HL-60 (cell line): ENCODE measurements around the gene SUCNR1.

Experiments
- GABPA ChIP-seq: IDR thresholded peaks from 2 replicates; pipeline ENCODE4 v1.6.1; 2012; ENCODE audit warnings: low read depth
- POLR2AphosphoS5 ChIP-seq: IDR thresholded peaks from 2 replicates; pipeline ENCODE4 v1.6.1; 2012; ENCODE audit warnings: low read depth
- SPI1 ChIP-seq: IDR thresholded peaks from 2 replicates; pipeline ENCODE4 v1.6.1; 2012; ENCODE audit warnings: low read depth, mild to moderate bottlenecking, borderline replicate concordance
- TF ChIP-seq, protein P1 (sequence below): IDR thresholded peaks from one replicate; pipeline ENCODE4 v1.5.1; 2011; ENCODE audit warnings: low read length, control low read depth, inconsistent platforms; ENCODE audit not compliant: insufficient read depth

- TF ChIP-seq, protein P1, sequence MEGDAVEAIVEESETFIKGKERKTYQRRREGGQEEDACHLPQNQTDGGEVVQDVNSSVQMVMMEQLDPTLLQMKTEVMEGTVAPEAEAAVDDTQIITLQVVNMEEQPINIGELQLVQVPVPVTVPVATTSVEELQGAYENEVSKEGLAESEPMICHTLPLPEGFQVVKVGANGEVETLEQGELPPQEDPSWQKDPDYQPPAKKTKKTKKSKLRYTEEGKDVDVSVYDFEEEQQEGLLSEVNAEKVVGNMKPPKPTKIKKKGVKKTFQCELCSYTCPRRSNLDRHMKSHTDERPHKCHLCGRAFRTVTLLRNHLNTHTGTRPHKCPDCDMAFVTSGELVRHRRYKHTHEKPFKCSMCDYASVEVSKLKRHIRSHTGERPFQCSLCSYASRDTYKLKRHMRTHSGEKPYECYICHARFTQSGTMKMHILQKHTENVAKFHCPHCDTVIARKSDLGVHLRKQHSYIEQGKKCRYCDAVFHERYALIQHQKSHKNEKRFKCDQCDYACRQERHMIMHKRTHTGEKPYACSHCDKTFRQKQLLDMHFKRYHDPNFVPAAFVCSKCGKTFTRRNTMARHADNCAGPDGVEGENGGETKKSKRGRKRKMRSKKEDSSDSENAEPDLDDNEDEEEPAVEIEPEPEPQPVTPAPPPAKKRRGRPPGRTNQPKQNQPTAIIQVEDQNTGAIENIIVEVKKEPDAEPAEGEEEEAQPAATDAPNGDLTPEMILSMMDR: peak; percentile 42
- TF ChIP-seq GABPA: no peak
- TF ChIP-seq POLR2AphosphoS5: no peak
- no peak for TF ChIP-seq SPI1
Observed at GRCh38 chr3:151918253-151919029, 45.0 kb downstream of the SUCNR1 start.
